Uterus (tissue), 2 donors: Measurements from ENCODE around the gene MADCAM1.

Source experiments
- POLR2A ChIP-seq, 2 donors: fragments of 450-650 bp; IDR thresholded peaks; one replicate each; pipeline ENCODE4 v1.6.1; 2016; ENCODE audit warnings: antibody characterized with exemption in 2 of 2, mild to moderate bottlenecking in 1 of 2, moderate library complexity in 1 of 2
- TF ChIP-seq, protein P1 (sequence below), 4 experiments: fragments of 200-600 bp in 2 of 4; fragments of 450-650 bp in 2 of 4; sonication (generic) in 2 of 4; IDR thresholded peaks; one replicate each; pipeline ENCODE4 v1.5.1; 2016 to 2019; ENCODE audit warnings: antibody characterized with exemption in 4 of 4, mild to moderate bottlenecking in 2 of 4, moderate library complexity in 1 of 4

DNA sequence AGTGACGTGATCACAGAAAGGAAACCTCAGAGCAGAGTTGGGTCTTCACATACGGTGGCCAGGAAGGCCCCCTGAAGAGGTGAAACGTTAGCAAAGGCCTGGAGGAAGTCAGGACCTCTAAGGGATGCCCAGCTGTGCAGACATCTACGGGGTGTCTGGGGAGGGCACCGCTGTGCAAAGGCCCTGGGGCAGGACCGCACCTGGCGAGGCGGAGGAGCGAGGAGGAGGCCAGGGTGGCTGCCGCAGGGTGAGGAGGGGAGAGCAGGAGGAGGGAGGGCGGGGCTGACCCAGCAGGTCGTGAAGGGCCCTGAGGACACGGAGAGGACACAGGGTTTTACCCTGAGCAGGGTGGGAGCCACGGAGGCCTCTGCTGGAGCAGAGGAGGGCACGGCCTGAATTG is 11.8 kb upstream of the MADCAM1 start:
- TF ChIP-seq, protein P1, sequence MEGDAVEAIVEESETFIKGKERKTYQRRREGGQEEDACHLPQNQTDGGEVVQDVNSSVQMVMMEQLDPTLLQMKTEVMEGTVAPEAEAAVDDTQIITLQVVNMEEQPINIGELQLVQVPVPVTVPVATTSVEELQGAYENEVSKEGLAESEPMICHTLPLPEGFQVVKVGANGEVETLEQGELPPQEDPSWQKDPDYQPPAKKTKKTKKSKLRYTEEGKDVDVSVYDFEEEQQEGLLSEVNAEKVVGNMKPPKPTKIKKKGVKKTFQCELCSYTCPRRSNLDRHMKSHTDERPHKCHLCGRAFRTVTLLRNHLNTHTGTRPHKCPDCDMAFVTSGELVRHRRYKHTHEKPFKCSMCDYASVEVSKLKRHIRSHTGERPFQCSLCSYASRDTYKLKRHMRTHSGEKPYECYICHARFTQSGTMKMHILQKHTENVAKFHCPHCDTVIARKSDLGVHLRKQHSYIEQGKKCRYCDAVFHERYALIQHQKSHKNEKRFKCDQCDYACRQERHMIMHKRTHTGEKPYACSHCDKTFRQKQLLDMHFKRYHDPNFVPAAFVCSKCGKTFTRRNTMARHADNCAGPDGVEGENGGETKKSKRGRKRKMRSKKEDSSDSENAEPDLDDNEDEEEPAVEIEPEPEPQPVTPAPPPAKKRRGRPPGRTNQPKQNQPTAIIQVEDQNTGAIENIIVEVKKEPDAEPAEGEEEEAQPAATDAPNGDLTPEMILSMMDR (IDR thresholded peaks at IDR 0.05) = no peak
- TF ChIP-seq POLR2A (IDR thresholded peaks at IDR 0.05) = no peak
